Measurements from ENCODE around the gene HOXC4. TPM values are rescaled to one million over a fixed set of nuclear protein-coding genes. Genes with fewer than 3 reads are reported as not detected.

Gene HOXC4
- polyA plus RNA-seq, 1 experiment: 0.93 TPM

GRCh38 chr12:54009171-54010052, 44.2 kb upstream of the HOXC4 start:
- Histone ChIP-seq H3K4me3 (ENCODE audit: low read depth, low read length) (peak overlapping the region; percentile 38), H3K36me3 (ENCODE audit: control insufficient read depth, insufficient read depth, low read length) (no peaks in the 10 kb centered on the region), H3K27me3 (ENCODE audit: control insufficient read depth, insufficient read depth, low read length) (peaks cover 22% of the 10 kb centered on the region)
- DNase-seq (ENCODE audit: low read depth): no peak
- ChIA-PET POLR2A (interaction anchor here (0.6 to 1.1 kb wide), 4 partner anchors 8 to 196 kb away, joined by 3 to 9 read pairs (median 6); no protein-coding TSS in a partner anchor), CTCF (interaction anchor here (0.7 to 16.8 kb wide), 16 partner anchors 8 to 370 kb away, joined by 3 to 213 read pairs (median 7); partner anchors contain the start of genes HOXC10, HOXC5, HOXC6 and HOXC9)
- no peak for TF ChIP-seq CTCF (IDR thresholded peaks at IDR 0.05; ENCODE audit: insufficient read depth, low read depth, low read length)

GRCh38 chr12:54010053-54010971, 43.3 kb upstream of the HOXC4 start:
- no peaks in the 10 kb centered on the region for H3K36me3 ChIP-seq (ENCODE audit: control insufficient read depth, insufficient read depth, low read length)
- ChIA-PET POLR2A (no interaction called here), CTCF (interaction anchor here (1.0 to 16.8 kb wide), 6 partner anchors 22 to 203 kb away, joined by 3 to 213 read pairs (median 13); partner anchors contain the start of gene HOXC5)
- no peak overlapping the region for H3K4me3 ChIP-seq (ENCODE audit: low read depth, low read length)
- TF ChIP-seq CTCF (IDR thresholded peaks at IDR 0.05; ENCODE audit: insufficient read depth, low read depth, low read length): no peak
- peaks cover 22% of the 10 kb centered on the region for H3K27me3 ChIP-seq (ENCODE audit: control insufficient read depth, insufficient read depth, low read length)
- no peak for DNase-seq (ENCODE audit: low read depth)

- Histone ChIP-seq H3K4me3 (ENCODE audit: low read depth, low read length) (no peak overlapping the region), H3K36me3 (ENCODE audit: control insufficient read depth, insufficient read depth, low read length) (no peaks in the 10 kb centered on the region), H3K27me3 (ENCODE audit: control insufficient read depth, insufficient read depth, low read length) (peaks cover 27% of the 10 kb centered on the region)
- CTCF ChIA-PET: interaction anchor here (1.0 to 16.8 kb wide), 4 partner anchors 22 to 197 kb away, joined by 3 to 213 read pairs (median 104); partner anchors contain the start of gene HOXC5
- no peak for TF ChIP-seq CTCF (IDR thresholded peaks at IDR 0.05; ENCODE audit: insufficient read depth, low read depth, low read length)
- DNase-seq (ENCODE audit: low read depth): no peak
- POLR2A ChIA-PET: no interaction called here
Observed at GRCh38 chr12:54010972-54011664, 42.5 kb upstream of the HOXC4 start.

GRCh38 chr12:54011665-54012532, 41.7 kb upstream of the HOXC4 start:
- peaks cover 27% of the 10 kb centered on the region for H3K27me3 ChIP-seq (ENCODE audit: control insufficient read depth, insufficient read depth, low read length)
- DNase-seq (ENCODE audit: low read depth): no peak
- CTCF ChIA-PET: interaction anchor here (0.7 to 16.8 kb wide), 7 partner anchors 16 to 196 kb away, joined by 3 to 213 read pairs (median 5); partner anchors contain the start of gene HOXC5
- POLR2A ChIA-PET: interaction anchor here (0.5 kb wide), 1 partner anchor 180 kb away, joined by 7 read pairs; no protein-coding TSS in a partner anchor
- H3K36me3 ChIP-seq (ENCODE audit: control insufficient read depth, insufficient read depth, low read length): no peaks in the 10 kb centered on the region
- TF ChIP-seq CTCF (IDR thresholded peaks at IDR 0.05; ENCODE audit: insufficient read depth, low read depth, low read length): no peak
- H3K4me3 ChIP-seq (ENCODE audit: low read depth, low read length): no peak overlapping the region
